GM12801 (cell line): ENCODE results near the gene UIMC1.

Experiments used
- CTCF ChIP-seq: IDR thresholded peaks from one replicate; pipeline ENCODE4 v1.5.1; 2011; ENCODE audit warnings: control low read depth; ENCODE audit not compliant: insufficient read length; ENCODE audit errors: extremely low read depth

UIMC1 gene

GRCh38 chr5:176881021-176881749 is 125.4 kb downstream of the UIMC1 start:
- TF ChIP-seq CTCF: no peak

GRCh38 chr5:176880366-176881020 is 126.1 kb downstream of the UIMC1 start:
- no peak for TF ChIP-seq CTCF

- no peak for TF ChIP-seq CTCF
These were observed 126.8 kb downstream of the UIMC1 start for GRCh38 chr5:176879663-176880361.

- TF ChIP-seq CTCF: no peak
These were observed 127.5 kb downstream of the UIMC1 start for GRCh38 chr5:176878906-176879662.

- TF ChIP-seq CTCF: no peak
These were observed 128.1 kb downstream of the UIMC1 start for GRCh38 chr5:176878463-176878862.

- TF ChIP-seq CTCF: no peak
These were observed 128.7 kb downstream of the UIMC1 start for GRCh38 chr5:176877793-176878331.
